Activated naive CD8-positive, alpha-beta T cell (primary cell): ENCODE data around the gene STK32B.

Experiments
- H3K27ac Mint-ChIP-seq: one replicate; pipeline ENCODE4 v1.8.0; 2021; ENCODE audit warnings: mixed read lengths
- H3K27me3 Mint-ChIP-seq: one replicate; pipeline ENCODE4 v1.8.0; 2021; ENCODE audit warnings: mixed read lengths
- H3K36me3 Mint-ChIP-seq: one replicate; pipeline ENCODE4 v1.8.0; 2021; ENCODE audit warnings: mixed read lengths
- H3K4me1 Mint-ChIP-seq: one replicate; pipeline ENCODE4 v1.8.0; 2021; ENCODE audit warnings: low read depth, mixed read lengths
- H3K4me3 Mint-ChIP-seq: one replicate; pipeline ENCODE4 v1.8.0; 2021; ENCODE audit warnings: mild to moderate bottlenecking, mixed read lengths
- H3K9me3 Mint-ChIP-seq: one replicate; pipeline ENCODE4 v1.8.0; 2021; ENCODE audit warnings: low read depth, mixed read lengths

Gene STK32B

DNA sequence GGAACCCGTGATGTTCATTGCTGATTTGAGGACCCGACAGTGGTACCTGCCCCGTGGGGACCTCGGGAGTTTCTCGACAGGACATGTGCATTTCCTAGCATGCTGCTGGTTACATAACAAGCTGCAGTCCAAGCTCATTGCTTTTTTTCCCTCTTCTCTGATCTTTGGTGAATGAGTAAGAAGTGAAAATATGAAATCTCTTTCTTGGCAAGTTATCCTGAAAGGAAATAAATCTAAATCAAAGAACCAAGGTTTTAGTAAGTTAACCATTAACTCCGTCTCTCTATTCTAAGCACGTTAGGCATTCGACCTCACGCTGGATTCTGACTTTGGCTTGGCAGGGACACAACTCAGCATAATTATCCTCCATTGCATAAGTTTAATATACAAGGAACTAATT, 86.6 kb downstream of the STK32B start:
- H3K27me3 Mint-ChIP-seq, result peaks cover 1% of the 10 kb centered on the region
- H3K27ac Mint-ChIP-seq, result no peak overlapping the region
- no peaks in the 10 kb centered on the region for H3K9me3 Mint-ChIP-seq
- no peaks in the 10 kb centered on the region for H3K4me1 Mint-ChIP-seq
- no peak overlapping the region for H3K4me3 Mint-ChIP-seq
- no peaks in the 10 kb centered on the region for H3K36me3 Mint-ChIP-seq

- Mint-ChIP-seq H3K36me3 (no peaks in the 10 kb centered on the region), H3K4me3 (no peak overlapping the region), H3K27ac (no peak overlapping the region), H3K9me3 (no peaks in the 10 kb centered on the region), H3K27me3 (peaks cover 1% of the 10 kb centered on the region), H3K4me1 (no peaks in the 10 kb centered on the region)
Observed at GRCh38 chr4:5138389-5138788, 87.1 kb downstream of the STK32B start.

GRCh38 chr4:5139141-5139540, 87.9 kb downstream of the STK32B start:
- no peaks in the 10 kb centered on the region for H3K36me3 Mint-ChIP-seq
- H3K27me3 Mint-ChIP-seq, result peaks cover 1% of the 10 kb centered on the region
- H3K27ac Mint-ChIP-seq, result no peak overlapping the region
- no peaks in the 10 kb centered on the region for H3K4me1 Mint-ChIP-seq
- no peak overlapping the region for H3K4me3 Mint-ChIP-seq
- H3K9me3 Mint-ChIP-seq, result no peaks in the 10 kb centered on the region

- Mint-ChIP-seq H3K27ac (no peak overlapping the region), H3K4me1 (no peaks in the 10 kb centered on the region), H3K36me3 (no peaks in the 10 kb centered on the region), H3K4me3 (no peak overlapping the region), H3K9me3 (no peaks in the 10 kb centered on the region), H3K27me3 (peaks cover 1% of the 10 kb centered on the region)
Observed at GRCh38 chr4:5141802-5142201, 90.5 kb downstream of the STK32B start.

- H3K27ac Mint-ChIP-seq, result no peak overlapping the region
- H3K36me3 Mint-ChIP-seq, result no peaks in the 10 kb centered on the region
- H3K9me3 Mint-ChIP-seq, result no peaks in the 10 kb centered on the region
- no peak overlapping the region for H3K4me3 Mint-ChIP-seq
- peaks cover 1% of the 10 kb centered on the region for H3K27me3 Mint-ChIP-seq
- no peaks in the 10 kb centered on the region for H3K4me1 Mint-ChIP-seq
Observed at GRCh38 chr4:5142726-5143125, 91.4 kb downstream of the STK32B start.

DNA sequence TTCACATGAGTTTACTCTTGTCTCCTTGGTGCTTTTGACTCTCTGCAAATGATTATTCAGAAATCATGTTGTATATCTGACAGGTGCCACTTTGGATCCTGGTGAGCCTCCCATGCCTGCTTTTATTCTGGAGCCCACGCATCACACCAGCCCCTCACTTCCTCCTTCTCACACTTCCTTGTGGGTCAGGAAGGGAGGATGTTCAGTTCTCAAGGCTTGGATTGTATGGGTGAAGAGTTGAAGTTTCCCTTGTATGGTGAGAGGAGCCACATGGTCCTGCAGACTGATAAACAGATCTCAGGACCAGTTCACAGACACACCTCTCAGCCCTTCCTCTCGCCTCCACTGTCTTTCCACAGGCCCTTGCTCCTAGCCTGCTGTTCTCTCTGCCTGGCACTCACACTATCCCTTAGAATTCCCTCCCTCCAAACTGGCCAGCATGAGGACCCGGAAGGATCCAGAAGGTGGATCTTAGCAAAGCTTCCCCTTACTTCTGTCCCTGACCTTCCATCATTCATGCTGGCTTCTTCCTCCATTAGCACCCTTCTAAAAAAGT, 92.1 kb downstream of the STK32B start:
- Mint-ChIP-seq H3K4me3 (no peak overlapping the region), H3K27me3 (peaks cover 1% of the 10 kb centered on the region), H3K4me1 (no peaks in the 10 kb centered on the region), H3K9me3 (no peaks in the 10 kb centered on the region), H3K36me3 (no peaks in the 10 kb centered on the region), H3K27ac (no peak overlapping the region)

- H3K27me3 Mint-ChIP-seq, result no peaks in the 10 kb centered on the region
- no peak overlapping the region for H3K4me3 Mint-ChIP-seq
- H3K4me1 Mint-ChIP-seq, result no peaks in the 10 kb centered on the region
- H3K9me3 Mint-ChIP-seq, result no peaks in the 10 kb centered on the region
- H3K36me3 Mint-ChIP-seq, result no peaks in the 10 kb centered on the region
- H3K27ac Mint-ChIP-seq, result no peak overlapping the region
Observed at GRCh38 chr4:5143940-5144339, 92.7 kb downstream of the STK32B start.

DNA sequence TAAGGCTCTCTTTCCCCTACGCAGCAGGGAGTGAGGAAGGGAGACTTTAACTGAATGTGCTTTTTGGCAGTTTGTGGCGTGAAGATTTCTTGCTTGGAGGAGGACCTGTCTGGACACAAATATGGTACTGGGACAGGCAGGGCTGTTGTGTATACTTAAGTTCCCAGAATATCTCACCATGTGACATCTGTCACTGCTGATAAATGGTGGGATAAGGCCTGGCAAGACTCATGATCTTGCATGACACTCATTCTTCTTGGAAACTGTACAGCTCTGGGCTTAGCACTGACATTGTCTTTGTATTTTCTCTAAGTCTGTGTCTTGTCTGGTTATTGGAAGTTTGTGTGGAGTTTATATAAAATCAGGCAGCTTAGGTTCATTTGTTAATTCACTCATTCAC, 93.1 kb downstream of the STK32B start:
- Mint-ChIP-seq H3K9me3 (no peaks in the 10 kb centered on the region), H3K36me3 (no peaks in the 10 kb centered on the region), H3K27me3 (no peaks in the 10 kb centered on the region), H3K4me1 (no peaks in the 10 kb centered on the region), H3K27ac (no peak overlapping the region), H3K4me3 (no peak overlapping the region)

DNA sequence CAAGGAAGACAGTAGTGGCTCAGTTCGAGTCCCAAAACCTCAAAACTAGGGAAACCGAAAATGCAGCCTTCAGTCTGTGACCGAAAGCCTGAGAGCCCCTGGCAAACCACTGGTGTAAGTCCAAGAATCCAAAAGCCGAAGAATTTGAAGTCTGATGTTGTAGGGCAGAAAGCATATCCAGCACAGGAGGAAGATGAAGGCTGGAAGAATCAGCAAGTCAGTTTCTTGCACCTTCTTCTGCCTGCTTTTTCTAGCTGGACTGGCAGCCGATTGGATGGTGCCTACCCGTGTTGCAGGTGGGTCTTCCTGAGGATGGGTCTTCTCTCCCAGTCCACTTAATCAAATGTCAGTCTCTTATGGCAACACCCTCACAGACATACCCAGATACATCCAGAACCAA, 95.0 kb downstream of the STK32B start:
- Mint-ChIP-seq H3K4me3 (no peak overlapping the region), H3K27me3 (no peaks in the 10 kb centered on the region), H3K36me3 (no peaks in the 10 kb centered on the region), H3K27ac (no peak overlapping the region), H3K9me3 (no peaks in the 10 kb centered on the region), H3K4me1 (no peaks in the 10 kb centered on the region)

DNA sequence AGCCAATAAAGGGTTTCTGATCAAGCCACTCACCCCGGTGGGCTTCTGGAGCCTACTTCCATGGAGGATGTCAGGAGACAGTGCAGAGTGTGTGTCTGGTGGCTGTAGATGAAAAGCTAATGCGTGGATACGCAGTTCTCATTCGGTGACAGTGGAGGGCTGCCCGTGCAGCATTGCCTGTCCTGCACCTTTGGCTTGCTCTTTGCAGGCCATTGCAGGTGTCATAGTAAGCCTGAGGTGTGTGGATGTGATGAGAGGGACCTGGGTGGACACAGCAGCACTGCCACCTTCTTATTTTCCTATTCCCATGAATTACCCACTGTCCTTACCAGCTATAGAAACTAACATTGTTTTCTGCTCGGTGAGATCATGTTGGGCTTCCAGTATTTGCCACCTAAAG, 101.2 kb downstream of the STK32B start:
- Mint-ChIP-seq H3K27me3 (peaks cover 5% of the 10 kb centered on the region), H3K4me3 (no peak overlapping the region), H3K9me3 (no peaks in the 10 kb centered on the region), H3K4me1 (no peaks in the 10 kb centered on the region), H3K36me3 (peaks cover 3% of the 10 kb centered on the region), H3K27ac (no peak overlapping the region)

DNA sequence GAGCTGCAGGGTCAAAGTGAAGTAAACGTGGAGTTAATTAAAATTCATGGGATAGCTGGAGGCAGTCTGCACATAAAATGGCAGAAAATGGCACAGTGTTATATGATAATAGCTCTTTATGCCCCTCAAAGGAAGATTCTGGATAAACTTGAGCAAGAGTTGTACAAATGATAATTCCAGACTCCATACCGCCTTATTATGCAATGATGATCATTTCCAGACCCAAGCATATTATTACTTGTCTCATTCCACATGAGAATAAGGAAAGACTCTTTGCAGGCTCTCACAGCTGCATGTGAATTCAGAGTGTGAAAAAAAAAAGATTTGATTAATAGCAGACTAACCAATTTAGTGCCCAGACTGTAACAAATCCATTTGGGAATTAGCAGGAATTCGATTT, 105.4 kb downstream of the STK32B start:
- no peaks in the 10 kb centered on the region for H3K4me1 Mint-ChIP-seq
- H3K27ac Mint-ChIP-seq, result no peak overlapping the region
- H3K4me3 Mint-ChIP-seq, result no peak overlapping the region
- H3K27me3 Mint-ChIP-seq, result peaks cover 5% of the 10 kb centered on the region
- peaks cover 3% of the 10 kb centered on the region for H3K36me3 Mint-ChIP-seq
- H3K9me3 Mint-ChIP-seq, result no peaks in the 10 kb centered on the region

- Mint-ChIP-seq H3K9me3 (no peaks in the 10 kb centered on the region), H3K4me3 (no peak overlapping the region), H3K36me3 (peaks cover 3% of the 10 kb centered on the region)
Observed at GRCh38 chr4:5157791-5158770, 106.8 kb downstream of the STK32B start.

DNA sequence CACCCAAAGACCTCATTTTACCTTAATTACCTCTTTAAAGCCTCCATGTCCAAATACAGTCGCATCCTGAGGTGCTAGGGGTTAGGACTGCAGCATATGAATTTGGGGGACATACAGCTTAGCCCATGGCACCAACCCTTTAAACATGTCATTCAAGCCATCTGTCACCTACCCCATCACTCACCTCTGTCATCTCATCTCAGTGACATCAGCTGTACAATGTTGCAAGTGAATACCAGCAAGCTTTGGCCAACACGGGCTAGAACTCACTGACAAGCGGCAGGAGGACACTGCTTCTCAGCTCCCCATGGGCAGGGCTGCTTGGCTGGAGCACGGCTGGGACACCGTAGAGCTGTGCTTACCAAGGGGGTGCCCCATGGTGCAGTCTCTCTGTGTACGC, 107.5 kb downstream of the STK32B start:
- no peak overlapping the region for H3K4me3 Mint-ChIP-seq
- H3K9me3 Mint-ChIP-seq, result no peaks in the 10 kb centered on the region
- no peaks in the 10 kb centered on the region for H3K4me1 Mint-ChIP-seq
- peaks cover 3% of the 10 kb centered on the region for H3K36me3 Mint-ChIP-seq
- peaks cover 5% of the 10 kb centered on the region for H3K27me3 Mint-ChIP-seq
- H3K27ac Mint-ChIP-seq, result no peak overlapping the region

More at GRCh38 chr4:5157791-5158770, 106.8 kb downstream of the STK32B start:
- Mint-ChIP-seq H3K4me1 (no peaks in the 10 kb centered on the region), H3K27ac (no peak overlapping the region), H3K27me3 (peaks cover 5% of the 10 kb centered on the region)

DNA sequence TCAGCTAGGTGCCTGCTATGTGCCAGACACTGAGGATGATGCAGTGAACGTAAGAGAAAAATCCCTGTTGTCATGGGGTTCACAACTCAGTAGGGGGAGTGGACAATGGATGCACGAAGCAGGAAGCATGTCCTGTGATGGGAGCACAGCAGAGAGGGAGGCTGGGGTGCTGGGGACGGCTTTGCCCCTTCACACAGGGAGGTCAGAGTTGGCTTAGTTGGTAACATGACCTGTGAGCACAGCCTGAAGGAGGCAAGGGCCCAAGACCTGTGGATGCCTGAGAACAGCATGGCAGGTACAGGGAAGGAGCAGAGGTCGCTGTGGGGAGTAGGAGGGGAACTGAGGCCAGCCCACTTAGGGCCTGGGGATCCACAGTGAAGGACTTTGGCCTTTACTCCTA, 109.4 kb downstream of the STK32B start:
- Mint-ChIP-seq H3K27me3 (peaks cover under 1% of the 10 kb centered on the region), H3K4me1 (no peaks in the 10 kb centered on the region), H3K27ac (no peak overlapping the region), H3K9me3 (no peaks in the 10 kb centered on the region), H3K4me3 (no peak overlapping the region), H3K36me3 (no peaks in the 10 kb centered on the region)

DNA sequence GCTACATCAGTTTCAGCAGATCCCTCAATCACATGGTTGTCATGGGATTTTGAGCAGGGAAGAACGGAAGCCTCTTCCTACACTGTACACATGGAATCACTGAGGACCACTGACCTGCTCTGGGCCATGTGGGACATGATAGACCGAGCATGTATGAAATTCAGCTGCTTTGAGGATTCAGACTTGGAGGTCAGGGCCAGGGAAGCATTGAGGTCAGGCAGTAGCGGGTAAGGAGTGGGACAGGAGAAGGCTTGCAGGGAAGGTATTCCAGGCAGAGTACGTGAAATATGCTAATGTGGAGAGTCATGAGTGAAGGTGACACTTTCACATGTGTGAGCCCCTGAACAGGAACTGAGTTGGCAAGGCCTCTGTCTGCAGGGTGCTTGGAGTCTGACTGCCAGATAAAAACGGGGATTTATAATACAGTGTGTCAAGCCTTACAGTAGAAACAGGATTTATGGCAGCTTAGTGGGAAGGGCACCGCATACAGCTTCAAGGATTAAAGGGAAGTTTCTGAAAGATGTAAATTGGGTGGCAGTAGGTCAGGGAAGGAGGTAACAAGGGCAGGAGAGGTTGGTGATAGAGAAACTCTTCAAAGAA, 111.7 kb downstream of the STK32B start:
- Mint-ChIP-seq H3K4me1 (no peaks in the 10 kb centered on the region), H3K27me3 (no peaks in the 10 kb centered on the region), H3K4me3 (no peak overlapping the region), H3K36me3 (no peaks in the 10 kb centered on the region), H3K9me3 (no peaks in the 10 kb centered on the region), H3K27ac (no peak overlapping the region)
